K562 (cell line): ENCODE results near the gene AMMECR1. TPM values are rescaled to one million over a fixed set of nuclear protein-coding genes. Genes with fewer than 3 reads are reported as not detected.
A peak's percentile ranks its signal among the peaks of the same experiment; 100 is the strongest.

ENCODE experiments used
- BRD9 ChIP-seq: fragments of 450-650 bp; IDR thresholded peaks from 2 replicates; pipeline ENCODE4 v1.6.1; 2018; ENCODE audit warnings: low read depth; ENCODE audit not compliant: partially characterized antibody
- CBX3 ChIP-seq, 2 experiments: IDR thresholded peaks; 1 replicate in 1 of 2; 2 replicates in 1 of 2; pipeline ENCODE4 v1.6.1; 2012; ENCODE audit warnings: inconsistent platforms in 2 of 2, low read length in 2 of 2, borderline replicate concordance in 1 of 2, control low read depth in 1 of 2
- FOXA1 ChIP-seq: fragments of 450-650 bp; IDR thresholded peaks from 2 replicates; pipeline ENCODE4 v1.6.1; 2016; ENCODE audit warnings: mild to moderate bottlenecking, borderline replicate concordance
- LCOR ChIP-seq: sonication (generic); formaldehyde crosslinking; IDR thresholded peaks from 2 replicates; pipeline ENCODE4 v1.8.0; 2022; ENCODE audit warnings: mild to moderate bottlenecking, missing genetic modification reagents
- NR1H2 ChIP-seq: sonication (generic); formaldehyde crosslinking; IDR thresholded peaks from 2 replicates; pipeline ENCODE4 v1.4.0; 2020; ENCODE audit warnings: mild to moderate bottlenecking, missing genetic modification reagents
- RBBP5 ChIP-seq: fragments of 200-600 bp; sonication (generic); IDR thresholded peaks from 2 replicates; pipeline ENCODE4 v1.6.1; 2012; ENCODE audit warnings: borderline replicate concordance, mild to moderate bottlenecking, low read length, control low read depth, inconsistent platforms; ENCODE audit not compliant: insufficient read depth, poor library complexity, severe bottlenecking
- RBM34 ChIP-seq: fragments of 200-400 bp; formaldehyde crosslinking; IDR thresholded peaks from 2 replicates; pipeline ENCODE4 v1.6.1; 2018; ENCODE audit warnings: low read length, borderline replicate concordance; ENCODE audit not compliant: insufficient read depth
- TARDBP ChIP-seq: fragments of 450-650 bp; IDR thresholded peaks from 2 replicates; pipeline ENCODE4 v1.6.1; 2016
- ZBTB1 ChIP-seq: sonication (generic); formaldehyde crosslinking; IDR thresholded peaks from 2 replicates; pipeline ENCODE4 v1.8.1; 2023; ENCODE audit warnings: missing genetic modification reagents, low read depth, mild to moderate bottlenecking, borderline replicate concordance
- ZEB2 ChIP-seq: fragments of 450-650 bp; IDR thresholded peaks from 2 replicates; pipeline ENCODE4 v1.6.1; 2016
- ZNF311 ChIP-seq: fragments of 250-450 bp; sonication (Bioruptor Pico); IDR thresholded peaks from 2 replicates; pipeline ENCODE4 v1.4.0; 2020; ENCODE audit warnings: mild to moderate bottlenecking, moderate library complexity
- ZZZ3 ChIP-seq: fragments of 450-650 bp; IDR thresholded peaks from 2 replicates; pipeline ENCODE4 v1.6.1; 2016; ENCODE audit warnings: antibody characterized with exemption, mild to moderate bottlenecking, moderate library complexity
- polyA plus RNA-seq, 8 experiments: library from polyadenylated mRNA; depleted of rRNA in 4 of 8; stranded (reverse) in 5 of 8; unstranded in 3 of 8; fragments of >200 nt; fragmentation: Nextera tagmentation in 2 of 8; fragmentation: Illumina TruSeq in 1 of 8; extraction: Ambion mirVana in 2 of 8; extraction: Trizol in 1 of 8; gene quantifications; 2 replicates each; pipeline versions ENCODE4 v1.2.1 to v1.2.3, GENCODE V29; 2011 to 2014; ENCODE audit warnings: inconsistent platforms in 1 of 8, missing spikeins in 1 of 8
- total RNA-seq, 7 experiments: library from RNA; depleted of rRNA in 6 of 7; stranded (reverse); fragments of >200 nt in 6 of 7; fragmentation: Illumina TruSeq in 2 of 7; extraction: Trizol in 2 of 7; gene quantifications; 2 replicates each; pipeline versions ENCODE4 v1.2.1 to v1.2.3, GENCODE V29; 2011 to 2021; ENCODE audit warnings: low replicate concordance in 1 of 7
- TF ChIP-seq, protein P1 (sequence below): fragments of 450-650 bp; IDR thresholded peaks from 2 replicates; pipeline ENCODE4 v1.6.1; 2014; ENCODE audit warnings: low read depth, mild to moderate bottlenecking, moderate library complexity, borderline replicate concordance
- TF ChIP-seq, protein P2 (sequence below): fragments of 250-450 bp; sonication (Bioruptor Pico); IDR thresholded peaks from 2 replicates; pipeline ENCODE4 v1.5.0; 2021
- TF ChIP-seq, protein P3 (sequence below): fragments of 250-450 bp; sonication (Bioruptor Pico); IDR thresholded peaks from 2 replicates; pipeline ENCODE4 v1.5.0; 2020; ENCODE audit warnings: mild to moderate bottlenecking

The AMMECR1 gene
- total and polyA plus RNA-seq, 9 of the 15 experiments (the other 6 are each of a cell fraction or from before 2014, with no cell fraction given): 13.9 to 36.7 (median 23.6) TPM

DNA sequence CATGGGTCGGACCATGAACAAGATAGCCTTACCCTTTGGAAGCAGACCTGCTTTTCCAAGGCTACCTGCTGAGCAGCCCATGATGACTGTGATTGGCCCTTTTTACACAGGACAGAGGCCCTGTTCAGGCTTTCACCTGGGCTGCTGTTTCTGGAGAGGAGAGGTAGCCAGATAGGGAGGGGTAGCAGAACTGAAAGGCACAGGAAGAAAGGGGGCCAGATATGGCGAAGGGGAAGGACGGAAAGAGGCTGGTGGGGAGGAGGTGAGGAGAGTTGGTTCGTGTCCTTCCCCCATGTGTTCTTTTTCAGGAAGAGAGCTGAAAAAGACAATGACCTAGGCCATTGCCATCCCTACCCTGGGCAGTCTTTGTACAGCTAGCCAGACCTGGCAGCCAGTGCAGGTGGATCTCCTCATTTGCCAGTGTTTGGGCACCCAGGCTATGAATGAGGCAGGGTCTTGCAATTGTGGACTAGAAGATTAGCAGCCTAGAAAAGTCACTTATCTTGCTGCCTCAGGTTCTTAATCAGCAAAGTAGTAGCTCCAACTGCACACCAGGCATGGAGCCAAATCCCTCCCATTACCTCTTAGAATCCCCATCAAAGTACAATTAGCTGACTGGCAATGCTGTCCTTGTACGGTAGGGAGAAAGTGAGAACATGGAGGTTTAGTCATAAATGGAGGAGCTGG is 139.6 kb downstream of the AMMECR1 start (continued):
- TF ChIP-seq, protein P1, sequence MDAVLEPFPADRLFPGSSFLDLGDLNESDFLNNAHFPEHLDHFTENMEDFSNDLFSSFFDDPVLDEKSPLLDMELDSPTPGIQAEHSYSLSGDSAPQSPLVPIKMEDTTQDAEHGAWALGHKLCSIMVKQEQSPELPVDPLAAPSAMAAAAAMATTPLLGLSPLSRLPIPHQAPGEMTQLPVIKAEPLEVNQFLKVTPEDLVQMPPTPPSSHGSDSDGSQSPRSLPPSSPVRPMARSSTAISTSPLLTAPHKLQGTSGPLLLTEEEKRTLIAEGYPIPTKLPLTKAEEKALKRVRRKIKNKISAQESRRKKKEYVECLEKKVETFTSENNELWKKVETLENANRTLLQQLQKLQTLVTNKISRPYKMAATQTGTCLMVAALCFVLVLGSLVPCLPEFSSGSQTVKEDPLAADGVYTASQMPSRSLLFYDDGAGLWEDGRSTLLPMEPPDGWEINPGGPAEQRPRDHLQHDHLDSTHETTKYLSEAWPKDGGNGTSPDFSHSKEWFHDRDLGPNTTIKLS: no peak
- peak; percentile 45; the same call in 1 of the 2 replicates for TF ChIP-seq TARDBP
- no peak for TF ChIP-seq RBM34
- no peak for TF ChIP-seq RBBP5
- TF ChIP-seq BRD9: no peak
- TF ChIP-seq LCOR (CRISPR knock-in tag): no peak
- TF ChIP-seq ZZZ3: no peak
- TF ChIP-seq ZNF311: no peak
- no peak for TF ChIP-seq ZEB2
- no peak for TF ChIP-seq FOXA1
- TF ChIP-seq ZBTB1 (CRISPR knock-in tag): no peak
- TF ChIP-seq, protein P2, sequence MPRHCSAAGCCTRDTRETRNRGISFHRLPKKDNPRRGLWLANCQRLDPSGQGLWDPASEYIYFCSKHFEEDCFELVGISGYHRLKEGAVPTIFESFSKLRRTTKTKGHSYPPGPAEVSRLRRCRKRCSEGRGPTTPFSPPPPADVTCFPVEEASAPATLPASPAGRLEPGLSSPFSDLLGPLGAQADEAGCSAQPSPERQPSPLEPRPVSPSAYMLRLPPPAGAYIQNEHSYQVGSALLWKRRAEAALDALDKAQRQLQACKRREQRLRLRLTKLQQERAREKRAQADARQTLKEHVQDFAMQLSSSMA (CRISPR knock-in tag): no peak
- TF ChIP-seq, protein P3, sequence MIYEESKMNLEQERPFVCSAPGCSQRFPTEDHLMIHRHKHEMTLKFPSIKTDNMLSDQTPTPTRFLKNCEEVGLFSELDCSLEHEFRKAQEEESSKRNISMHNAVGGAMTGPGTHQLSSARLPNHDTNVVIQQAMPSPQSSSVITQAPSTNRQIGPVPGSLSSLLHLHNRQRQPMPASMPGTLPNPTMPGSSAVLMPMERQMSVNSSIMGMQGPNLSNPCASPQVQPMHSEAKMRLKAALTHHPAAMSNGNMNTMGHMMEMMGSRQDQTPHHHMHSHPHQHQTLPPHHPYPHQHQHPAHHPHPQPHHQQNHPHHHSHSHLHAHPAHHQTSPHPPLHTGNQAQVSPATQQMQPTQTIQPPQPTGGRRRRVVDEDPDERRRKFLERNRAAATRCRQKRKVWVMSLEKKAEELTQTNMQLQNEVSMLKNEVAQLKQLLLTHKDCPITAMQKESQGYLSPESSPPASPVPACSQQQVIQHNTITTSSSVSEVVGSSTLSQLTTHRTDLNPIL (CRISPR knock-in tag): no peak
- TF ChIP-seq NR1H2 (CRISPR knock-in tag): no peak
- peak in 1 of 2 experiments; percentile 71; a peak in 1 of 3 replicates for TF ChIP-seq CBX3 (IDR thresholded peaks at IDR 0.05; ENCODE audit: borderline replicate concordance in 1 of 2, low read length in 2 of 2)
